GM21360 (cell line): ENCODE results near the gene CTDSPL.

Experiments used
- ATAC-seq: cut with Tn5 transposase; IDR thresholded peaks from one replicate; pipeline ENCODE4 v1.9.1; 2021; ENCODE audit warnings: mild to moderate bottlenecking, moderate library complexity; ENCODE audit not compliant: unreplicated experiment

Gene CTDSPL

GRCh38 chr3:37912052-37912733, 50.5 kb downstream of the CTDSPL start:
- no peak for ATAC-seq

- ATAC-seq = no peak
Measured at GRCh38 chr3:37913522-37913921, 51.8 kb downstream of the CTDSPL start.

GRCh38 chr3:37916685-37917084, 55.0 kb downstream of the CTDSPL start:
- no peak for ATAC-seq

DNA sequence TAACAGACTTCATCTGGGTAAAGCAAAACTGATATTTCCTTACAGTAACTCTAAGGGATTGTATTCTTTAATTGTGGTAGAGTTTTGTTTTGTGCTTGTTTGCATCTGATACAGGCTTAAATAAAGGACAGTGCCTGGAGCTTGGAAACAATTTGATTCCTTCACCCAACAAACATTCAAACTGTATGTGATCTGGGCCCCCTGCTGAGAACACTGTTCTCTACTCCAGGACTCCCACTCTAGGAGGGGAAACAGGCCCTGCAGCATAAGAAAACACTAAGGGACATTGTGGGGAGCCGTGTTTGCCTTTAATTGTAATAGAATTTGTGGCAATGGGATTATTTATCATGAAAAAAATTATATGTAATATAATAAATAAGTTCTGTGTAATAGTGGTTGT, 56.9 kb downstream of the CTDSPL start:
- ATAC-seq = no peak

- no peak for ATAC-seq
Measured at GRCh38 chr3:37920156-37920699, 58.5 kb downstream of the CTDSPL start.

- no peak for ATAC-seq
Measured at GRCh38 chr3:37921025-37921424, 59.3 kb downstream of the CTDSPL start.

GRCh38 chr3:37922721-37923568, 61.3 kb downstream of the CTDSPL start:
- ATAC-seq = no peak

GRCh38 chr3:37923569-37924040, 61.9 kb downstream of the CTDSPL start:
- ATAC-seq = no peak

- ATAC-seq = no peak
Measured at GRCh38 chr3:37924453-37924852, 62.8 kb downstream of the CTDSPL start.

DNA sequence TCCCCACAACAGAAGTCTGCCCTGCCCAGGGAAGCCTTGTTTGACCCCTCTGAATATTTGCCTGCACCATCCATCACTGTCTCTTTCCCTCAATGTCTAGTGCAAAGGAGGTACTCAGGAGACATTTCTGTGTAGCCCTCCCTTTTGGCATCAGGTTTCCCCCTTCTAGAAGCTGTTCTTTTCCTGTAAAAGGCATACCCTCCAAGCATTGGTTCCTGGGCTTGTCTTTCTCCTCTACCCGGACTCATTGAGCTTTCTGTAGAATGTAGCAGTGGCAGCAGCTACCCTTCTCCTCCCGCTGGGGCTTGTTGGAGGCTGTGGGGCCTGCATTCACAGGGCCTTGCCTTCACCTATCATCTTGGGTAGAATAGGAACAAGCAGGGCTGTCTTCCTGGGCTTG, 63.5 kb downstream of the CTDSPL start:
- no peak for ATAC-seq

DNA sequence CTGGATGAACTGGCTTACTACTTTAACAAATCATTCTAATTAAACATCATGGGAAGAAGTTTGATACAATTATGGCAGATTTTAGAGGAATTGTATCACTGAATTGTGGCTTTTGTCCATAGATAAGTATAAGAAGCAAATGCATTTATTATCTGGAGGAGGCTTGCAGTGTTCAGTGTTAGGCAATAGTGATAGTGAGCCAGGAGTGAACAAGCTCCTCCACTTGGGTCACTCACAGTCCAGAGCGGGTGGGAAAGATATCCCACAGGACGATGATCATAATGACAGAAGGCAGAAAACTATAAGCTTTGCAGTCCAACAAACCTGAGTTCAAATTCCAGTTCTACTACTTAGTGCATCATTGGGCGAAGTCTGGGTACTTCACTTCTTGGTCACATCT, 64.9 kb downstream of the CTDSPL start:
- ATAC-seq = no peak

DNA sequence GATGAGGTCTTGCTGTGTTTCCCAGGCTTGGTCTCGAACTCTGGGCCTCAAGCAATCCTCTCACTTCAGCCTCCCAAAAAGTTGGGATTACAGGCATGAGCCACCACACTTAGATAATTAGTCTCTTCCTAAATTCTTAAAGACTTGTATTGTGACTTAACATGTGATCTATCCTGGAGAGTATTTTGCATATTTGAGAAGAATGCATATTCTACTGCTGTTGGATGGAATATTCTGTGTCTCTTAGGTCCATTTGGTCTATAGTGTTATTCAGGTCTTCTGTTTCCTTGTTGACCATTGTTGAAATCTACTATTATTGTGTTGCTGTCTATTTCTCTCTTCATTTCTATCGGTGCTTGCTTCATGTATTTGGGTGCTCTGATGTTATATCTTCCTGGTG, 68.8 kb downstream of the CTDSPL start:
- ATAC-seq = no peak

GRCh38 chr3:37932505-37932904, 70.8 kb downstream of the CTDSPL start:
- no peak for ATAC-seq

GRCh38 chr3:37934631-37935289, 73.1 kb downstream of the CTDSPL start:
- no peak for ATAC-seq

DNA sequence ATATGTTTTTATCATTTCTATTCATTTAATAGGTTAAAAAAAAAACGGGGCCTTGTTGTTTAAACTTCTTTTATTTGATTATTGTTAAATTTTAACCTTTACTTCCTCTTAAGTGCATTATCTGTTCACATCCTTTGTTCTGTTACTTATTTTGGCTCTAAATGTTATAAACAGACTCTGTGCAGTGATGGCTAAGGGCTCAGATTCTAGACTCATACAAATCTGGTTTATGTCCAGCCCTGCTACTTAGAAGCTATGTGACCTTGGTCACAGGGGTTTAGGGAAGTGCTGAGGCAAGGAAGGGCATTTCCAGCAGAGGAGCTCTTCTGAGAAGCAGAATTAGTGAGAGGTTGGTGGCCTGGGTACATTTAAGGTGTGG, 73.6 kb downstream of the CTDSPL start:
- ATAC-seq = no peak

DNA sequence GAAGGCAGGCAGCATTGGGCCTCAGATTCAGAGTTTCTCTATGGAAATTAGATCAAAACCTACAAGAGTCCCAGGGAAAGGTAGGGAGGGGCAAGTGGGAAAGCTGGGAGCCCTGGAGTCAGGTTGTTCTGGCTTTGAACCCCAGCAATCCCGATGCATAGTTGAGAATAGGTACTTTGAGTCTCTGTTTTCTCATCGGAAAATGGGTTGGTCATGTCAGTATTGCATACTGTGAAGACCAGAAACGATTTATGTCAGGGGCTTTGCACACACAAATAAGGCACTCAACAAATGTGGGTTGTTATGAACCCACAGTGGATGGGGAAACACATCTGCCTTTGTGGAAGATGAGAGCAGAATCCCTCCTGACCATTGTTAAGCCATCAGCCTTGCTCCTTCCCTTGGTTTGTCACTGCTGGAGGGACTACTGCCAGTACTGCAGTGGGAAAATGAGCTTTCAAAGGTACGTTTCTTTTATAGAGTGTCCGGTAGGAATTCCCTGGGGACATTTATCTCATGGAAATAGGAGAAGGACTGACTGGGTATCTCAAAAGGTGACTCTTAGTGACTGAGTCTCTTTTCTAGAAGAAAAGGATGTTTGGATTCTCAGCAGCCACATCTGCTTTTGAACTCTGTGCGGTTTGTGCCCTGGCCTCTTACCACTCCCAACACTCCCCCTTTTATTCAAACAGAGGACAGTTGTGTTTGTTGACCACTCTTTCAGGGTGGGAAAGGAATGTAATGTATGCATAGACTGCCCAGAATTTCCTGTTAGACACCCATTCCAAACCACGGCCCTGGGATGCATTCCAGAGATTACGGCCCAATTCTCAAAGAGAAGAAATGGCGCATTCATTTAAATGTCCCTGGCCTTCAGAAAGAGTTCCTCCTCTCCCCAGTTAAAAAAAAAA, 74.3 kb downstream of the CTDSPL start:
- no peak for ATAC-seq

DNA sequence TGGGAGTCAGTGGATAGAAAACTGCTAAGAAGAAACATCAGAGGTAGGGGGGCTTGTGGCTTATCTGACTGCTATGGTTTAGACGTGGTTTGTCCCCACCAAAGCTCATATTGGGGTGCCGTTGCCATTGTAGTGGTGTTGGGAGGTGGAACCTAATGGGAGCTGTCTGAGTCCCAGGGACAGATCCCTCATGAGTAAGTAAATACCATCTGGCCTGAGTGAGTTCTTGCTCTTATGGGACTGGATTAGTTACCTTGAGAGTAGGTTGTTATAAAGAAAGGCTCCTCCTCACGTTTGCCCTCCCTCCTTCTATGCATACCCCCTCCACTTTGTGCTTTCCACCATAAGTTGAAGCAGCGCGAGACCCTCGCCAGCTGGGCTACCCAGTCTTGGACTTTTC, 75.5 kb downstream of the CTDSPL start:
- ATAC-seq = no peak

GRCh38 chr3:37938011-37938410, 76.3 kb downstream of the CTDSPL start:
- no peak for ATAC-seq

- no peak for ATAC-seq
Measured at GRCh38 chr3:37940242-37940908, 78.7 kb downstream of the CTDSPL start.
